Activated T-cell treated with anti-CD3 and anti-CD28 coated beads, Interleukin-2, amount 50 U/mL, for 4 hours (primary cell): ENCODE data around the gene IL17RE. TPM values are rescaled to one million over a fixed set of nuclear protein-coding genes. Genes with fewer than 3 reads are reported as not detected.
"Not testable (repeated sequence)": the region's sequence is repeated elsewhere in the genome, so short reads cannot be mapped to it uniquely, and the experiment has no call there.

Source experiments
- ATAC-seq, 2 donors: fragments of 200-7000 bp; cut with Tn5 transposase; one replicate each; pipeline ENCODE4 v1.10.0; 2021
- DNase-seq: peaks from one replicate; pipeline ENCODE4 v3.0.0-alpha.2; 2020
- H3K27me3 Mint-ChIP-seq: one replicate; pipeline ENCODE4 v1.8.0; 2021; ENCODE audit warnings: low read depth, mixed read lengths
- H3K36me3 Mint-ChIP-seq: one replicate; pipeline ENCODE4 v1.8.0; 2022; ENCODE audit warnings: mixed read lengths; ENCODE audit not compliant: insufficient read depth
- H3K4me1 Mint-ChIP-seq: one replicate; pipeline ENCODE4 v1.8.0; 2021; ENCODE audit warnings: low read depth, mixed read lengths
- H3K4me3 Mint-ChIP-seq: one replicate; pipeline ENCODE4 v1.8.0; 2021; ENCODE audit warnings: mild to moderate bottlenecking, moderate library complexity, mixed read lengths
- H3K9me3 Mint-ChIP-seq: one replicate; pipeline ENCODE4 v1.8.0; 2021; ENCODE audit warnings: mixed read lengths
- total RNA-seq, 3 donors: library from RNA; stranded (reverse); gene quantifications; one replicate each; pipeline ENCODE4 v1.2.1, GENCODE V29; 2021

The IL17RE gene
- total RNA-seq, 3 donors from 2014 or later: 0.47 to 0.73 (median 0.61) TPM

DNA sequence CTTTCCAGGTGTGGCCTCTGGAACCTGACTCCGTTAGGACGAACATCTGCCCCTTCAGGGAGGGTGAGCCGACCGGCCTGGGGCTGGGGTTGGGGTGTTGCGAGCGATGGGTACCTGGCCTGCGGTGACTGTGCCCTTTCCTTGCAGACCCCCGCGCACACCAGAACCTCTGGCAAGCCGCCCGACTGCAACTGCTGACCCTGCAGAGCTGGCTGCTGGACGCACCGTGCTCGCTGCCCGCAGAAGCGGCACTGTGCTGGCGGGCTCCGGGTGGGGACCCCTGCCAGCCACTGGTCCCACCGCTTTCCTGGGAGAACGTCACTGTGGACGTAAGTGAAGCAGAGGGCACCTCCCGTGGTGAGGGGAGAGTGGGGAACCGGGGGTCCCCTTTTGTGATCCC, 25.5 kb downstream of the IL17RE start:
- H3K4me1 Mint-ChIP-seq: peaks cover 15% of the 10 kb centered on the region
- H3K4me3 Mint-ChIP-seq: no peak overlapping the region
- DNase-seq (no peak), ATAC-seq (no peak)
- no peaks in the 10 kb centered on the region for H3K36me3 Mint-ChIP-seq
- no peaks in the 10 kb centered on the region for H3K27me3 Mint-ChIP-seq
- no peaks in the 10 kb centered on the region for H3K9me3 Mint-ChIP-seq

DNA sequence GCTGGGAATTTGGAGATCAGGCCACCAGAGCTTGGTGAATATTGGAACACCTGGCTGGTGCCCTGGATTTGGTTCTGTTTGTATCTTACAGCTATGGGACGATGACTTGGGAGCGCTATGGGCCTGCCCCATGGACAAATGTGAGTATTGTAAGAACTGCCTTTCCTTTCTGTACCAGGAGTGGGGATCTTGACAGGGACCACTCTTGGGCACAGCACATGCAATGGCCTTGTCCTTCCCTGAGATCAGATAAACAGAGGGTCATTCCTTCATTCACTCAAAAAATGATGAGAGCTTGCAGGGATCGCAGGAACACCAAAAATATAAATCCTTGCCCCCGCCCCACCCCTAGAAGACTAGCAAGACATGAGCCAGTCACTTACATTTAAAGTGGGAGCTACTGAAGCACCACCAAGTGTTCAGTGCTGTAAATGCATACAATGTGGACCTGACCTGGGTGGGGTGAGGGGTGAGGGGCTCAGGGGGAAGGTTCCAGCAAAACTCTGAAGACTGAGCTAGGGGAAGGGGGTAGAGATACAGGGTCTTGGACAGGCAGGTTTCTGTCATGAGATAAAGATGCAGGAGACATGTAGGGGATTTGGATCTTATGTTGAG, 28.3 kb downstream of the IL17RE start:
- DNase-seq: no peak
- Mint-ChIP-seq H3K27me3 (no peaks in the 10 kb centered on the region), H3K4me1 (peaks cover 36% of the 10 kb centered on the region), H3K4me3 (no peak overlapping the region), H3K36me3 (peaks cover 10% of the 10 kb centered on the region), H3K9me3 (no peaks in the 10 kb centered on the region)
- ATAC-seq: no peak

DNA sequence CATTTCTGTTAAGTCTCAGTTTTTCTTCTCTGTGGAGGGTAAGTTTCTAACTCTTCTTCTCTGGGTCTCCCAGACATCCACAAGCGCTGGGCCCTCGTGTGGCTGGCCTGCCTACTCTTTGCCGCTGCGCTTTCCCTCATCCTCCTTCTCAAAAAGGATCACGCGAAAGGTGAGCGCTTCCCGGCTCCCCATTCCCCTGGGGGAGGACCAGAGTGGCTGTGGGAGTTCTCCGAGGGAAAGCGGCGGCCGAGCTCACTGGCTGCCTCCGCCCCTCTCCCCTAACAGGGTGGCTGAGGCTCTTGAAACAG, 29.8 kb downstream of the IL17RE start:
- Mint-ChIP-seq H3K27me3 (no peaks in the 10 kb centered on the region), H3K9me3 (no peaks in the 10 kb centered on the region), H3K36me3 (peaks cover 10% of the 10 kb centered on the region), H3K4me3 (peak overlapping the region; percentile 97), H3K4me1 (peaks cover 37% of the 10 kb centered on the region)
- ATAC-seq: no peak
- DNase-seq: no peak

DNA sequence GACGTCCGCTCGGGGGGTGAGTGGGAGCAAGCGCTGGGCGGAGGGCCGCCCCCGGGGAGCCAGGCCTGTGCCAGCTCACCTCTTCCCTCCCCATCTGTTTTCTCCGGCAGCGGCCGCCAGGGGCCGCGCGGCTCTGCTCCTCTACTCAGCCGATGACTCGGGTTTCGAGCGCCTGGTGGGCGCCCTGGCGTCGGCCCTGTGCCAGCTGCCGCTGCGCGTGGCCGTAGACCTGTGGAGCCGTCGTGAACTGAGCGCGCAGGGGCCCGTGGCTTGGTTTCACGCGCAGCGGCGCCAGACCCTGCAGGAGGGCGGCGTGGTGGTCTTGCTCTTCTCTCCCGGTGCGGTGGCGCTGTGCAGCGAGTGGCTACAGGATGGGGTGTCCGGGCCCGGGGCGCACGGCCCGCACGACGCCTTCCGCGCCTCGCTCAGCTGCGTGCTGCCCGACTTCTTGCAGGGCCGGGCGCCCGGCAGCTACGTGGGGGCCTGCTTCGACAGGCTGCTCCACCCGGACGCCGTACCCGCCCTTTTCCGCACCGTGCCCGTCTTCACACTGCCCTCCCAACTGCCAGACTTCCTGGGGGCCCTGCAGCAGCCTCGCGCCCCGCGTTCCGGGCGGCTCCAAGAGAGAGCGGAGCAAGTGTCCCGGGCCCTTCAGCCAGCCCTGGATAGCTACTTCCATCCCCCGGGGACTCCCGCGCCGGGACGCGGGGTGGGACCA, 30.4 kb downstream of the IL17RE start:
- no peaks in the 10 kb centered on the region for H3K9me3 Mint-ChIP-seq
- DNase-seq (peak; percentile 88), ATAC-seq (peak; percentile 79 to 81)
- peaks cover 11% of the 10 kb centered on the region for H3K36me3 Mint-ChIP-seq
- H3K4me1 Mint-ChIP-seq: peaks cover 37% of the 10 kb centered on the region
- H3K4me3 Mint-ChIP-seq: peak overlapping the region; percentile 97
- H3K27me3 Mint-ChIP-seq: no peaks in the 10 kb centered on the region

DNA sequence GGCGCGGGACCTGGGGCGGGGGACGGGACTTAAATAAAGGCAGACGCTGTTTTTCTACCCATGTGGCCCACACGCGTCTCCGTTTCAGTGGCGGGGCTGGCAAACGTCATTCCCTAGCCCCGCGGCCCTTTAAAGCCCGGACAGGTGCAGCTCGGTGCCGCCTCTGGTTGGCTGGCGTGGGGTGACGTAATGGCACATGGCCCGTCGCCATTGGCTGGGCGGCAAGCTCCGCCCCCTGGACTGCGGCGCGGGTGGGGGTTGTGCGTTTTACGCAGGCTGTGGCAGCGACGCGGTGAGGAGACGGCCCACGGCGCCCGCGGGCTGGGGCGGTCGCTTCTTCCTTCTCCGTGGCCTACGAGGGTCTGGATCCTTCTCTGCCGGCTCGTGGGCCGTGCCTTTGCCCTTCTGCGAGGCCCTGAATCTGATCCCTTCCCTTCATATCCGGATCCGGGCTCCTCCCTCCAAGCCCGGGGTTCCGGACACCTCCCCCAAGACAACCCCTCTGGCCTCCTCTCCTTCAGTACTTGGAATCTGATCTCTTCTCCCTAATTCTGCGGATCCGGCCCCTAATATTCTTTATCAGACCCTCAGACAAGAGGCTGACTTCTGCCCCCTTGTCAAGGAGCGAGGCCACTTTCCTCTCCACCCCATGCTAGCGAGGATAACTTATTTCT, 31.1 kb downstream of the IL17RE start, which contains the start of gene CRELD1:
Gene CRELD1, plus strand, starts transcription at position 274 of the 674 bp plus-strand sequence. CDS start 605 bp downstream, outside the sequence.
- DNase-seq: peak; percentile 98
- Mint-ChIP-seq H3K9me3 (no peaks in the 10 kb centered on the region), H3K27me3 (no peaks in the 10 kb centered on the region), H3K36me3 (peaks cover 14% of the 10 kb centered on the region), H3K4me1 (peaks cover 37% of the 10 kb centered on the region), H3K4me3 (peak within 1 kb of the TSS; percentile 97)
- ATAC-seq: peak; percentile 84

DNA sequence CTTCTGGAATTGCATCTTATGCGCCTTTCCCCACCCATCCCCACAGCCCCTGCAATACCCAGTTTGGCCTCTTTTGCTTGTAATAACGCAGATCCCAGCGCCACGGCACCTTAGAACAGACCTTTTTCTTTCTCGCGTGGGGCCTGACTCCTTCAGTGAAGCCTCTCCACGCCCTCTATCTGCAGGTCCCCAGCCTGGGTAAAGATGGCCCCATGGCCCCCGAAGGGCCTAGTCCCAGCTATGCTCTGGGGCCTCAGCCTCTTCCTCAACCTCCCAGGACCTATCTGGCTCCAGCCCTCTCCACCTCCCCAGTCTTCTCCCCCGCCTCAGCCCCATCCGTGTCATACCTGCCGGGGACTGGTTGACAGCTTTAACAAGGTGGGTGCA, 31.6 kb downstream of the IL17RE start:
- no peaks in the 10 kb centered on the region for H3K9me3 Mint-ChIP-seq
- DNase-seq (peak; percentile 26), ATAC-seq (no peak)
- H3K36me3 Mint-ChIP-seq: peaks cover 14% of the 10 kb centered on the region
- no peaks in the 10 kb centered on the region for H3K27me3 Mint-ChIP-seq
- peak overlapping the region; percentile 97 for H3K4me3 Mint-ChIP-seq
- H3K4me1 Mint-ChIP-seq: peaks cover 37% of the 10 kb centered on the region

DNA sequence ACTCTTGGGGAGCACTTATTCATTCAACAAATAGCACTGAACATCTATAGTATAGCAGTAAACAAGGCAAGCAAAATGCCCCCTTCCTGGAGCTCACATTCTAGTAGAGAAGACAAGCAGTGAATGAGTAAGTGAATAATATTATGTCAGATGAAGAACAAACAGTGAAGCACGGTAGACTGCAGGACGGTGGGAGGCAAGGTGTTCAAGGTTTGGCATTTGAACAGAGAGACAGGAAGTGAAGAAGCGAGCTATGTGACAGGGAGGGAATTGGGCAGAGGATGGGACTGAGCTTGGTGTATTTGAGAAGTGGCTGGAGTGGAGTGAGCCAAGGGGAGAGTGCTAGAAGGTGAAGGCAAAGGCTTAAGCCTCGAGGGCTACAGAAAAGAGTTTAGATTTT, 32.3 kb downstream of the IL17RE start:
- peaks cover 14% of the 10 kb centered on the region for H3K36me3 Mint-ChIP-seq
- DNase-seq: no peak
- no peaks in the 10 kb centered on the region for H3K9me3 Mint-ChIP-seq
- ATAC-seq: no peak
- no peaks in the 10 kb centered on the region for H3K27me3 Mint-ChIP-seq
- peaks cover 37% of the 10 kb centered on the region for H3K4me1 Mint-ChIP-seq
- peak overlapping the region; percentile 97 for H3K4me3 Mint-ChIP-seq

DNA sequence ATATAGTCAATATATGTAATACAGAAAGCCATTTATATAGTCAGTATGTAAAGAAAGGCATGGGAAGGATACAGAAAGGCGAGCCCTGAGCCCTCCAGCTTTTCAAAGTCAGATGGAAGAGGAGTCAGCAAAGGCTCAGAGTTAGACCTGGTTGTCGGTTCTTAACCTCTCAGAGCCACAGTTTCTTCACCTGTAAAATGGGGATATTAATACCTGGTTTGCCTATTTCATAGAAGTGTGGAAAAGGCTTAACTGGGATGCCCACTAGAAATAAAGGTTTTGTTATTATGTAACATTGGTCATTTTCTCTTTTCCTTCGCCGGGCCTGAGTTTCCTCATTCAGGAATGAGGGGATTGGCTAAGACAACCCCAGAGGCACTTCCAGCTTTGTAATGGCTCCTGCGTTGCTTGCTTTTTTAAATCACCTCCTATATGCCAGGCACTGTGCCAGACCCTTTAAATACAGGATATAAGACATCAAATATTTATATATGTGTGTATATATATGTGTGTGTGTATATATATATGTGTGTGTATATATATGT, 33.4 kb downstream of the IL17RE start:
- DNase-seq (no peak), ATAC-seq (no peak)
- Mint-ChIP-seq H3K27me3 (no peaks in the 10 kb centered on the region), H3K4me3 (peak overlapping the region; percentile 97), H3K9me3 (no peaks in the 10 kb centered on the region), H3K36me3 (peaks cover 14% of the 10 kb centered on the region), H3K4me1 (peaks cover 34% of the 10 kb centered on the region)

DNA sequence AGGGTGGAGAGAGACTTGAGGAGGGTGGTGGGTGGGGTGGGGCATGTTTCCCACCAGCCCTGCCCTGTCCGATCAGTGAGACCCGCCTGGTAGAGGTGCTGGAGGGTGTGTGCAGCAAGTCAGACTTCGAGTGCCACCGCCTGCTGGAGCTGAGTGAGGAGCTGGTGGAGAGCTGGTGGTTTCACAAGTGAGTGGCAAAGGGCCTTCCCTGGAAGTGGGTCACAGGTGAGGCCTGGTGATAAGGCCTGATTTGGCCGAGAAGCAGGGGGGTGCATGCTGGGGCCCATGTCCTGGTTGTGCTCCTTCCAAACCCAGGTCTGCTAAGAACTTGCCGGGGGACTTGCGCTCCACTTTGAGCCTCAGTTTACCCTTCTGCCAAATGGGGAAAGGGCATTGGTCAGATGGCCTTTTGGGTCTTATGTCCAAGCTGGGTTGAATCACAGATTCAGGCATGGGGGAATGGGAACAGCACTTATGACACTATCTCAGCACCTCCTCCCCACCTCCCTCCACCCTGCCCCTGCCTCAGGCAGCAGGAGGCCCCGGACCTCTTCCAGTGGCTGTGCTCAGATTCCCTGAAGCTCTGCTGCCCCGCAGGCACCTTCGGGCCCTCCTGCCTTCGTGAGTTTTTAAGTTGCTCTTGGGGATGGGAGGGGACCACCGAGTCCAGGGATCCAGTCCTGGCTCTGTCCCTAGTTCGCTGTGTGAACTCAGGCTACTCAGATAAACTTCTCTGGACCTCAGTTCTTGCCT, 35.0 kb downstream of the IL17RE start:
- Mint-ChIP-seq H3K9me3 (no peaks in the 10 kb centered on the region), H3K36me3 (peaks cover 18% of the 10 kb centered on the region), H3K27me3 (no peaks in the 10 kb centered on the region), H3K4me3 (no peak overlapping the region), H3K4me1 (peaks cover 23% of the 10 kb centered on the region)
- ATAC-seq: no peak
- DNase-seq: no peak

DNA sequence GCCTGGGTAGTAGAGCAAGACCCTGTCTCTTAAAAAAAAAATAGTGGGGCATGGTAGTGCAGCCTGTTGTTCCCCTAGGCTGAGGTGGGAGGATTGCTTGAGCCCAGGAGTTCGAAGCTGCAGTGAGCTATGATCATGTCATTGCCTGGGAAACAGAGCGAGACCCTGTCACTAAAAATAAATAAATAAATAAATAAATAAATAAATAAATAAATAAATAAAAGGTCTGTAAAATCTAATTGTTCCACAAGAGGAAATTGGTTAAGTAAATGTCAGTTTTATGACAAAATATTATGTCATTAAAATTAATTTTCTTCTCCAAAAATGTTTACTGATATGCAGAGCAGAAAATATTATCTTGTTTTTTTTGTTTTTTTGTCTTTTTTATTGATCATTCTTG, 36.3 kb downstream of the IL17RE start:
- no peaks in the 10 kb centered on the region for H3K27me3 Mint-ChIP-seq
- H3K36me3 Mint-ChIP-seq: peaks cover 19% of the 10 kb centered on the region
- H3K9me3 Mint-ChIP-seq: no peaks in the 10 kb centered on the region
- no peak for ATAC-seq
- no peak overlapping the region for H3K4me3 Mint-ChIP-seq
- no peak for DNase-seq
- peaks cover 20% of the 10 kb centered on the region for H3K4me1 Mint-ChIP-seq

DNA sequence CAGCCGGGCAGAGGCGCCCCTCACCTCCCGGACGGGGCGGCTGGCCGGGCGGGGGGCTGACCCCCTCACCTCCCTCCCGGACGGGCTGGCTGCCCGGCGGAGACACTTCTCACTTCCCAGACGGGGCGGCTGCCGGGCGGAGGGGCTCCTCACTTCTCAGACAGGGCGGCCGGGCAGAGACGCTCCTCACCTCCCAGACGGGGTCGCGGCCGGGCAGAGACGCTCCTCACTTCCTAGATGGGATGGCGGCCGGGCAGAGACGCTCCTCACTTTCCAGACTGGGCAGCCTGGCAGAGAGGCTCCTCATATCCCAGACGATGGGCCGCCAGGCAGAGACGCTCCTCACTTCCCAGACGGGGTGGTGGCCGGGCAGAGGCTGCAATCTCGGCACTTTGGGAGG, 37.3 kb downstream of the IL17RE start:
- DNase-seq, H3K9me3 Mint-ChIP-seq, ATAC-seq, H3K27me3 Mint-ChIP-seq, H3K4me3 Mint-ChIP-seq: not testable (repeated sequence)
- Mint-ChIP-seq H3K36me3 (peaks cover 20% of the 10 kb centered on the region), H3K4me1 (peaks cover 11% of the 10 kb centered on the region)

DNA sequence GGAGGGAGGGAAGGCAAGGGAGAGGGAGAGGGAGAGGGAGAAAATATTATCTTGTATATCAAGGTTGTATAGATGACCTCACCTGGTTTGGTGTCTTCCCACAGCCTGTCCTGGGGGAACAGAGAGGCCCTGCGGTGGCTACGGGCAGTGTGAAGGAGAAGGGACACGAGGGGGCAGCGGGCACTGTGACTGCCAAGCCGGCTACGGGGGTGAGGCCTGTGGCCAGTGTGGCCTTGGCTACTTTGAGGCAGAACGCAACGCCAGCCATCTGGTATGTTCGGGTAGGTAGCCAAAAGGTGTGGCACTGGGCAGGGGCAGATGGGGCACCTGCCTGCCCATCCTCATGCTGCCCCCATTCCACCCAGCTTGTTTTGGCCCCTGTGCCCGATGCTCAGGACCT, 38.1 kb downstream of the IL17RE start:
- Mint-ChIP-seq H3K27me3 (no peaks in the 10 kb centered on the region), H3K36me3 (peaks cover 12% of the 10 kb centered on the region), H3K4me3 (no peak overlapping the region), H3K4me1 (peaks cover 3% of the 10 kb centered on the region), H3K9me3 (no peaks in the 10 kb centered on the region)
- DNase-seq (no peak), ATAC-seq (no peak)

DNA sequence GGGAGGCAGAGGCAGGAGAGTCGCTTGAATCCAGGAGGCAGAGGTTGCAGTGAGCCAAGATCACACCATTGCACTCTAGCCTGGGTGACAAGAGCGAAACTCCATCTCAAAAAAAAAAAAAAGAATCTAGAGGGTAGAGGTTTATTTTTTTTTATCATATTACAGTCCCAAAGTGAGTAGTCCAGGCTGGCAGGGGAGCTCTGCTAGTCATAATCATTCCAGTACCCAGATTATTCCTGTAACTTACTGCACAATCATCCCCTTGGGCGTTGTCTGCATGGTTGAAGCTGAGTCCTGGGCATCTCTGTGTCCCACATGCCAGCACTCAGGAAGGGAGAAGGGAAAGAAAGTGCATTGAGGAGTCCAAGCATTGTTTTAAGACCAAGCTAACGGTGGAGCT, 39.5 kb downstream of the IL17RE start:
- Mint-ChIP-seq H3K27me3 (no peaks in the 10 kb centered on the region), H3K4me1 (peaks cover 2% of the 10 kb centered on the region), H3K36me3 (peaks cover 11% of the 10 kb centered on the region), H3K9me3 (no peaks in the 10 kb centered on the region), H3K4me3 (no peak overlapping the region)
- DNase-seq: no peak
- ATAC-seq: no peak
